ENCODE data around the gene MT1H. TPM values are rescaled to one million over a fixed set of nuclear protein-coding genes. Genes with fewer than 3 reads are reported as not detected.
"Not testable (repeated sequence)": the region's sequence is repeated elsewhere in the genome, so short reads cannot be mapped to it uniquely, and the experiment has no call there.

Gene MT1H
- total RNA-seq = 10 to 100 TPM in 1 of 3 donors, 1 to 10 TPM in 2; 1.5 to 52.8 (median 9.4) TPM
- long read RNA-seq, donor 1, partial matches to known transcripts = 0 of 1 reads
- long read RNA-seq, donor 1, other reads (novel, unspliced or antisense) = 0 of 1 reads
- long read RNA-seq, donor 2, partial matches to known transcripts = 0 of 2 reads
- long read RNA-seq, donor 2, other reads (novel, unspliced or antisense) = 1 of 2 reads

- Histone ChIP-seq H3K4me3 (no peak within 1 kb of the TSS), H3K9me3 (no peaks in the 10 kb centered on the region), H3K4me1 (ENCODE audit: low read depth) (peaks cover 8% of the 10 kb centered on the region), H3K36me3 (ENCODE audit: low read depth) (no peaks in the 10 kb centered on the region)
- intact Hi-C loops (cut with DNase I, micrococcal nuclease) = no loop called here
- TF ChIP-seq, protein P1, sequence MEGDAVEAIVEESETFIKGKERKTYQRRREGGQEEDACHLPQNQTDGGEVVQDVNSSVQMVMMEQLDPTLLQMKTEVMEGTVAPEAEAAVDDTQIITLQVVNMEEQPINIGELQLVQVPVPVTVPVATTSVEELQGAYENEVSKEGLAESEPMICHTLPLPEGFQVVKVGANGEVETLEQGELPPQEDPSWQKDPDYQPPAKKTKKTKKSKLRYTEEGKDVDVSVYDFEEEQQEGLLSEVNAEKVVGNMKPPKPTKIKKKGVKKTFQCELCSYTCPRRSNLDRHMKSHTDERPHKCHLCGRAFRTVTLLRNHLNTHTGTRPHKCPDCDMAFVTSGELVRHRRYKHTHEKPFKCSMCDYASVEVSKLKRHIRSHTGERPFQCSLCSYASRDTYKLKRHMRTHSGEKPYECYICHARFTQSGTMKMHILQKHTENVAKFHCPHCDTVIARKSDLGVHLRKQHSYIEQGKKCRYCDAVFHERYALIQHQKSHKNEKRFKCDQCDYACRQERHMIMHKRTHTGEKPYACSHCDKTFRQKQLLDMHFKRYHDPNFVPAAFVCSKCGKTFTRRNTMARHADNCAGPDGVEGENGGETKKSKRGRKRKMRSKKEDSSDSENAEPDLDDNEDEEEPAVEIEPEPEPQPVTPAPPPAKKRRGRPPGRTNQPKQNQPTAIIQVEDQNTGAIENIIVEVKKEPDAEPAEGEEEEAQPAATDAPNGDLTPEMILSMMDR (IDR thresholded peaks at IDR 0.05) = no peak
- DNase-seq (peak; percentile 64 to 77 (median 76)), ATAC-seq (peak; percentile 71)
Observed at GRCh38 chr16:56669005-56669839, at the start of gene MT1H. Gene MT1H, plus strand, starts transcription at chr16:56669814. Its CDS starts 71 bp downstream, at chr16:56669885.

- Histone ChIP-seq H3K9me3 (no peaks in the 10 kb centered on the region), H3K4me1 (ENCODE audit: low read depth) (peaks cover 12% of the 10 kb centered on the region), H3K36me3 (ENCODE audit: low read depth) (no peaks in the 10 kb centered on the region), H3K4me3 (no peak overlapping the region)
- ATAC-seq (no peak), DNase-seq (no peak)
- intact Hi-C loops (cut with DNase I, micrococcal nuclease) = no loop called here
- TF ChIP-seq, protein P1 (IDR thresholded peaks at IDR 0.05) = no peak
Observed at GRCh38 chr16:56620339-56620897, 49.2 kb upstream of the MT1H start.

GRCh38 chr16:56621665-56622445 is 47.8 kb upstream of the MT1H start:
- ATAC-seq; H3K36me3 ChIP-seq (ENCODE audit: low read depth); H3K4me3 ChIP-seq; intact Hi-C loops (cut with DNase I, micrococcal nuclease); DNase-seq; H3K9me3 ChIP-seq: not testable (repeated sequence)
- peaks cover 12% of the 10 kb centered on the region for H3K4me1 ChIP-seq (ENCODE audit: low read depth)

DNA sequence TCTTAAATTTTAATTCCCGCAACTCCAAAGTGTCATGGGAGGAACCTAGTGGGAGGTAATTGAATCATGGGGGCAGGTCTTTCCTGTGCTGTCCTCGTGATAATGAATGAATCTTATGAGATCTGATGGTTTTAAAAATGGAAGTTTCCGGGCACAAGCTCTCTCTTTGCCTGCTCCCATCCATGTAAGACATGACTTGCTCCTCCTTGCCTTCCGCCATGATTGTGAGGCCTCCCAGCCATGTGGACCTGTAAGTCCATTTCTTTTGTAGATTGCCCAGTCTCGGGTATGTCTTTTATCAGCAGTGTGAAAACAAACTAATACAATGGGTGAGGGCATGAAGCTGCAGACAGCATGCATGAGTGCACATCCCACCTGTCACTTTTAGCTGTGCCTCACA is 46.4 kb upstream of the MT1H start:
- intact Hi-C loops (cut with DNase I, micrococcal nuclease); H3K9me3 ChIP-seq; ATAC-seq; H3K4me1 ChIP-seq (ENCODE audit: low read depth); DNase-seq; H3K36me3 ChIP-seq (ENCODE audit: low read depth); H3K4me3 ChIP-seq: not testable (repeated sequence)

DNA sequence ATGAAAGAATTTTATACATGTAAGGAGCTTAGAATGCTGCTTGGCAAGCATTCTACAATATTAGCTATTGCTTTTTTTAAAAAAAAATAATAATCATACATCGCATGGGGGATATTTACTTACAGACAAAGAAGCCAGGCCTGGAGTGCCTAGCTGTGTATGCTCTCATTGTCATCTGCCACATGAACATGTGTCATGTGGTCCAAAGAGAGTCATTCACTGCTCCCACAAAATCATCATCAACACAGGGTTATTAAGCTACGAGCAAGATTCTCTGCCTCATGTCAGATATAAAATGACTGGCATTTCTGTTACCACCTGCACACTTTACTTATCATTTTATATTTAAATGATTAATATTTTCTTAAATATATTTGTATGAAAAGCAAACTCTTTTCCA is 46.0 kb upstream of the MT1H start:
- intact Hi-C loops (cut with DNase I, micrococcal nuclease) = no loop called here
- TF ChIP-seq, protein P1 (IDR thresholded peaks at IDR 0.05) = no peak
- H3K4me1 ChIP-seq (ENCODE audit: low read depth) = peaks cover 5% of the 10 kb centered on the region
- H3K36me3 ChIP-seq (ENCODE audit: low read depth) = no peaks in the 10 kb centered on the region
- H3K9me3 ChIP-seq = no peaks in the 10 kb centered on the region
- DNase-seq (no peak), ATAC-seq (no peak)
- no peak overlapping the region for H3K4me3 ChIP-seq

DNA sequence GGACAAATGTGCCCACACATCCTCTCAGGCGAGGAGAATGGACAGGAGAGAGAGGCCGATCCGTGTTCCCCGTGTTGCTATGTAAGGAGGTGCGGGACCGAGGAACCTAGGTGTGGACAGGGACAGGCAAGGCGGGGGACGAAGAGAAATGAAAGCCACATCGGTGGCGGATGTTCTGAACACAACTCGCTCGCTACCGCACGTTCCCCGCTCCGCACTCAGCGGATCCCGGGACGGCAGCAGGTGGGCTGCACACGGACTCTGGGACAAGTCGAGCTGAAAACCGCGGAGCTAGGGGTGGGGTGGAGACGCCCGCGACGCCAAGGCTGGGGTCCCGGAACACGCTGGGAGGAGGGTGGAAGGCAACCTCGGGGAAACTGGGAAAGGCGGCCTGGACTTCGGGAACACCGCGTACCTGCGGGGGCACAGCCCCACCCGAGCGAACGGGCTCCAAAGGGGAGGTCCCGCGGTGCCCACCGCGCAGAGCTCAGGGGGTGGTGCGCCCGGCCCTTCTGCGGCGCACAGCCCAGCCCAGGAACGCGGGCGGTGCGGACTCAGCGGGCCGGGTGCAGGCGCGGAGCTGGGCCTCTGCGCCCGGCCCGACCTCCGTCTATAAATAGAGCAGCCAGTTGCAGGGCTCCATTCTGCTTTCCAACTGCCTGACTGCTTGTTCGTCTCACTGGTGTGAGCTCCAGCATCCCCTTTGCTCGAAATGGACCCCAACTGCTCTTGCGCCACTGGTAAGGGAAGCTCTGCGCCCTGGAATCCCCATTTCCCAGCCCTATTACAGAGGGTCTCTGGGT is 44.3 kb upstream of the MT1H start, which contains the start of gene MT1E:
TSS of gene MT1E (plus strand) at position 642 of the 803 bp plus-strand sequence. CDS start at position 713, 71 bp downstream.
- Histone ChIP-seq H3K9me3 (no peaks in the 10 kb centered on the region), H3K36me3 (ENCODE audit: low read depth) (no peaks in the 10 kb centered on the region), H3K4me3 (peak within 1 kb of the TSS; percentile 19), H3K4me1 (ENCODE audit: low read depth) (peaks cover 5% of the 10 kb centered on the region)
- DNase-seq (peak; percentile 84 to 90 (median 90)), ATAC-seq (peak; percentile 96)
- TF ChIP-seq, protein P1 (IDR thresholded peaks at IDR 0.05) = no peak
- intact Hi-C loops (cut with DNase I, micrococcal nuclease) = no loop called here

Data from mucosa of descending colon (tissue), 3 donors.